ENCODE results near the gene TMCO1. TPM values are rescaled to one million over a fixed set of nuclear protein-coding genes. Genes with fewer than 3 reads are reported as not detected.
A peak's percentile ranks its signal among the peaks of the same experiment; 100 is the strongest.

The TMCO1 gene, protein sequence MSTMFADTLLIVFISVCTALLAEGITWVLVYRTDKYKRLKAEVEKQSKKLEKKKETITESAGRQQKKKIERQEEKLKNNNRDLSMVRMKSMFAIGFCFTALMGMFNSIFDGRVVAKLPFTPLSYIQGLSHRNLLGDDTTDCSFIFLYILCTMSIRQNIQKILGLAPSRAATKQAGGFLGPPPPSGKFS
- total RNA-seq: 10 to 100 TPM; 31.5 to 65.5 (median 45.5) TPM

- H3K4me1 ChIP-seq: peaks cover 0 to 59% (median 18%) of the 10 kb centered on the region in 4 donors
- peak; percentile 86 to 96 for DNase-seq (ENCODE audit: low spot score in 2 of 2)
- H3K27ac ChIP-seq: peak within 1 kb of the TSS; percentile 72 to 90 (median 88)
- TF ChIP-seq EP300 (IDR thresholded peaks at IDR 0.05): peak; percentile 73 to 92
- peak in 2 of 5 experiments; percentile 16 to 28 for TF ChIP-seq CTCF (IDR thresholded peaks at IDR 0.05)
- TF ChIP-seq POLR2A (IDR thresholded peaks at IDR 0.05): peak; percentile 43 to 56
- H3K4me3 ChIP-seq: peak within 1 kb of the TSS; percentile 61 to 78 (median 70)
- no peaks in the 10 kb centered on the region for H3K9me3 ChIP-seq
- H3K27me3 ChIP-seq: no peaks in the 10 kb centered on the region
- 0% methylated on average over 46 to 56 of the region's 56 CpGs for WGBS, 2 donors
- peaks cover 0 to 35% (median 0%) of the 10 kb centered on the region in 3 donors for H3K36me3 ChIP-seq
Observed at GRCh38 chr1:165768513-165769394, at the start of gene TMCO1. TMCO1 (minus strand) TSS chr1:165768868; CDS start chr1:165768751, 117 bp downstream.

DNA sequence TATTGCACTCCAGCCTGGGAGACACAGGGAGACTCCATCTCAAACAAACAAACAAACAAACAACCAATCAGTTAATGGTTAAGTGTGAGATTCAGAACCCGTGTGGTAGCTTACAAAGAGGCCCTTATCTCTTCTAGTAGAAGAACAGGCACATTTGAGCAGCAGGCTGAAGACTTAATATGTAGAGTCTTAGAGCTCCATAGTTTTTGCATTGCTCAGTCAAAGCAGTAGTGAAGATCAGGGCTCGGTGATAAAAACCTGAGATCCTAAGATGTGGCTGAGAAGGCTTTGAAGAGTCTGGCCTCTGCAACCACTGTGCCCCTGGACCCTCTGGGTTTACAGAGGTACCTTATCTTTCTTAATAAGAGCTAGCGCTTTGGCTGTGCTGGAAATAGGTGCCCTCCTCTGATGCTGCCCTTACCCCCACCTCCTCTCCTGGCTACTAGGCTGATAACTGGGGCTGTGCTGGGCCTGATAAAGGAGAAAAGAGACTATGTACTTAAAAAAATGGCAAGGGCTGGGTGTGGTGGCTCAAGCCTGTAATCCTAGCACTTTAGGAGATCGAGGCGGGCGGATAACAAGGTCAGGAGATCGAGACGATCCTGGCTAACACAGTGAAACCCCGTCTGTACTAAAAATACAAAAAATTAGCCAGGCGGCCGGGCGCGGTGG lies 48.3 kb upstream of the TMCO1 start:
- 82 to 83% methylated on average over 13 of the region's 13 CpGs for WGBS, 2 donors
- no peak overlapping the region for H3K27ac ChIP-seq
- TF ChIP-seq EP300 (IDR thresholded peaks at IDR 0.05) (no peak), POLR2A (IDR thresholded peaks at IDR 0.05) (no peak), CTCF (IDR thresholded peaks at IDR 0.05) (no peak)
- no peaks in the 10 kb centered on the region for H3K36me3 ChIP-seq
- no peak overlapping the region for H3K4me3 ChIP-seq
- no peaks in the 10 kb centered on the region for H3K27me3 ChIP-seq
- H3K9me3 ChIP-seq: peaks cover 0 to 10% (median 0%) of the 10 kb centered on the region in 4 donors
- no peaks in the 10 kb centered on the region for H3K4me1 ChIP-seq
- DNase-seq (ENCODE audit: low spot score in 2 of 2): no peak

- Histone ChIP-seq H3K4me3 (no peak overlapping the region), H3K9me3 (peaks cover 0 to 10% (median 0%) of the 10 kb centered on the region in 4 donors), H3K36me3 (no peaks in the 10 kb centered on the region), H3K27ac (no peak overlapping the region), H3K4me1 (no peaks in the 10 kb centered on the region), H3K27me3 (no peaks in the 10 kb centered on the region)
- TF ChIP-seq CTCF (IDR thresholded peaks at IDR 0.05) (no peak), POLR2A (IDR thresholded peaks at IDR 0.05) (no peak), EP300 (IDR thresholded peaks at IDR 0.05) (no peak)
- WGBS, 2 donors: 68 to 69% methylated on average over 3 of the region's 3 CpGs
- no peak for DNase-seq (ENCODE audit: low spot score in 2 of 2)
Observed at GRCh38 chr1:165816157-165816556, 47.5 kb upstream of the TMCO1 start.

DNA sequence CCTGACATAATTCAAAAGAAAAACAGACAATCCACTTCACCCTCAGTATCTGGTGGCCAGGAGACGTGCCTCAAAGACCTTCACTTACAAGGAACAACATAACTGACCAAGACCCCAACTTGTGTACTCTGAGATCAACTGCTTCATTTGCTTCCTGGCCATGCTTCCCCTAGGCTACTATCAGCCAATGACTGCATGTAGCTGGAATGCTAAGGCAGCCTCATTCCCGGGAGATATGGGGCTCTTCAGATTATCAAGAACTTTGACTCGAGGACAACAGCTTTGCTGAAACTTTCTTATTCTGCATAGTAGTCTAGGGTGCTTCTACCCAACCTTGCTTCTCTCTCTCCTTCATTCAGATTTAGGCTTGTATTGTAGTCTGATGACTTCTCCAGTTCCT lies 47.1 kb upstream of the TMCO1 start:
- TF ChIP-seq EP300 (IDR thresholded peaks at IDR 0.05) (no peak), POLR2A (IDR thresholded peaks at IDR 0.05) (no peak), CTCF (IDR thresholded peaks at IDR 0.05) (no peak)
- Histone ChIP-seq H3K27ac (no peak overlapping the region), H3K9me3 (peaks cover 0 to 10% (median 0%) of the 10 kb centered on the region in 4 donors), H3K36me3 (no peaks in the 10 kb centered on the region), H3K27me3 (no peaks in the 10 kb centered on the region), H3K4me1 (no peaks in the 10 kb centered on the region), H3K4me3 (no peak overlapping the region)
- DNase-seq (ENCODE audit: low spot score in 2 of 2): no peak
- 32 to 50% methylated on average over 3 of the region's 3 CpGs for WGBS, 2 donors
